HG02588 (cell line): Measurements from ENCODE around the gene MRTFB.
A peak's percentile ranks its signal among the peaks of the same experiment; 100 is the strongest.

ENCODE experiments used
- ATAC-seq: cut with Tn5 transposase; IDR thresholded peaks from one replicate; pipeline ENCODE4 v1.9.1; 2021; ENCODE audit warnings: mild to moderate bottlenecking, moderate library complexity; ENCODE audit not compliant: unreplicated experiment

MRTFB gene

GRCh38 chr16:14283786-14284185, 212.7 kb downstream of the MRTFB start:
- ATAC-seq = no peak

GRCh38 chr16:14284371-14284770, 213.3 kb downstream of the MRTFB start:
- no peak for ATAC-seq

- peak; percentile 32 for ATAC-seq
These were observed 213.9 kb downstream of the MRTFB start for GRCh38 chr16:14284930-14285512.

GRCh38 chr16:14285513-14286367, 214.6 kb downstream of the MRTFB start:
- peak; percentile 77 for ATAC-seq

GRCh38 chr16:14286368-14287230, 215.5 kb downstream of the MRTFB start:
- ATAC-seq = no peak

DNA sequence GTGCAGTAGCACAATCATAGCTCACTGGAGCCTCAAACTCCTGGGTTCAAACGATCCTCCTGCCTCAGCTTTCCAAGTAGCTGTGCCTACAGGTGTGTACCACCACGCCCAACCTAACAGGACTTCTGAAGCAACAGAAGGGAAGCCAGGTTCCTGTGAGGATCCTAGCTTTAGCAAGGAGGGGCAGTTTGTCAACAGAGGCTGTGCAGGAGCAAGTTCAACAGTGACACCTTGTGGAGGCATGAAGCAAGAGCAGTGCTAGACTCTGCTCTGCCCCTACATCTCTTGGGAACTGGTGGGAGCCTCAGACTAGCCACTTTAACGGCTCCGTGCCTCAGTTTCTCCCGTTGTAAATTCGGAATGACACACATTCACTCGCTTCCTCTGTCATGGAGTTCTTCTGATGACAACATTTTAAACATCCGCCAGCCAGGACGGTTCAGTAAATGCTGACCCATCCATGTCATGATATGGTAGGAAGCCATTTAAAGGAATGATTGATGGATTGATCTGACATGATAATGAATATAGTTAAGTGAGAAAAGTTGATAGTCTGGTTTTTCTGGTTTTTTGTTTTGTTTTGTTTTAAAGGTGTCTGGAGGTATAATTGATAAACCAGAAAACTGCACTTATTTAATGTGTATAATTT, 218.7 kb downstream of the MRTFB start:
- ATAC-seq = no peak

DNA sequence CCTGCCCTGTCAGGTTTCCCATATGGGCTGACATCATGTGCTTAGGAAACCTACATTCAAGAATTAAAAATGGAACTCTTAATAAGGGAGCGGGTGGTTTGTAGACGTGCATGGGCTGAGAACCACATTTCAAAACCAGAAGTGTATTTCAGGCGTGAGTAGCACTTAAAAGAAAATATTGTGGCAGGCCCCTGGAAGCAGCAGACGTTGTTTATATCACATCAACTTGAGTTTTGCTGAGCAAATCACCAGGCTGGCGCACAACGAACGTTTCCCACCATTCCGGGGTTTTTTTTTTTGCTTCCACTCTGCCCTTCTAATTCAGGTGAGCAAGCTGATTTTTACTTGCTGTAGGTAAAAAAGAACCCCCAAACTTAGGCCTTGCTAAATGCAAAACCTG, 220.2 kb downstream of the MRTFB start:
- ATAC-seq = no peak

GRCh38 chr16:14292051-14292825, 221.1 kb downstream of the MRTFB start:
- ATAC-seq = no peak

GRCh38 chr16:14296663-14297062, 225.5 kb downstream of the MRTFB start:
- ATAC-seq = no peak

GRCh38 chr16:14298374-14299122, 227.4 kb downstream of the MRTFB start:
- no peak for ATAC-seq

DNA sequence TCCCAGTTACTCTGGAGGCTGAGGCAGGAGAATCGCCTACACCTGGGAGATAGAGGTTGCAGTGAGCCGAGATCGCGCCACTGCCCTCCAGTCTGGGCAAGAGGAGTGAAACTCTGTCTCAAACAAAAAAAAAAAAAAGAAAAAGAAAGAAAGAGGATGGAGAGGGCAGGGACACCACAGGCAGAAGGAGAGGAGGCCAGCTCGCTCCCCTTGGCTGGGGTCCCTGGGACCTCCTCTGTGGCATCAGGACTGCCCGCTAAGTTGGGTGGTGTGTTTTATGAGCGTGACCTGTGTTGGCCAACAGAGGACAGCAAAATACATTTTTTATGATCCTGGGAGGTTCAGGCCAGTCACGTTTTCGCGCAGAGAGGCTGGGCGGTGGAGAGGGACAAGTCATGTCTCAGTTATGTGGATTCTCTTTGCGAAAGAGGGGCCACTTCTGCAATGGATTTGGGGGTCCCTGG, 229.6 kb downstream of the MRTFB start:
- ATAC-seq = no peak

DNA sequence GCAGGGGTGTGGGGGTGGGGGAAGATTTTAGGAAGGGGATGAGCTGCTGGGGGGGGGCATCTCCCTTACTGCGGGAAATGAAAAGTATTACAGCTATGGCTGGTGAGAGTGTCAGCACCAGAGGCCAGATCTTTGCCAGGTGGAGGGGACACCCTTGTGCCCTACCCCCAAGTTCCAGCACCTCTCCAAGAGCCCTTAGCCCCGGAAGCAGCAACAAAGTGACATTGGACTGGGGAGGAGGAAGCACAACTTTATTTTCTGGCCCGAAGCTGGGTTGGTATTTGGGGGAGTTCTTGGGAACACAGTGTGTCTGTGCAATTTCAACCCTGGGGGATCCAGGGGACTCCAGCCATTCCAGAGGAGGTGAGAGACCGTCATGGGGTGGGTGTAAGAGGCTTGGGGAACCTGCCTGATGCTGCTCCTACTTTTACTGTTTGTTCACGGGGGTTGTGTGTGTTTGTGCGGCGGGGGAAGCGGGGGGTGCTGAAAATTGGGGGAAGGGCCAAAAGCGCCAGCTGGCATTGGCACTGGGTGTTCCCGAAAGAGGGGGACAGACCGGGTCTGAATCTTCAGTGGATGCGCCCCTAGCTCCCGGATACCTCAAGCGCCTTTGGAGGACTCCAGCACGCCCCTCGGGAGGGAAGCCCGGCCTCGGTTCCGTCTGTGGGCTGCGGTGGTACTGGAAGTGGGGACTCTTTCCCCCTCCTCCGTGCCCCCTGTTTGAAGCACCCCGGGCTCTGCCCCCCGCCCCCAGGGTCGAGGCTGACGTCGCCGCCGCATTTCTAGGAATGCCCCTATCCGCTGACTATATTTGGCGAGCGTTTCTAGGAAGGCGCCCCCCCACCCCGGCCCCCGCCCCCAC, 230.3 kb downstream of the MRTFB start:
- peak; percentile 3 for ATAC-seq

DNA sequence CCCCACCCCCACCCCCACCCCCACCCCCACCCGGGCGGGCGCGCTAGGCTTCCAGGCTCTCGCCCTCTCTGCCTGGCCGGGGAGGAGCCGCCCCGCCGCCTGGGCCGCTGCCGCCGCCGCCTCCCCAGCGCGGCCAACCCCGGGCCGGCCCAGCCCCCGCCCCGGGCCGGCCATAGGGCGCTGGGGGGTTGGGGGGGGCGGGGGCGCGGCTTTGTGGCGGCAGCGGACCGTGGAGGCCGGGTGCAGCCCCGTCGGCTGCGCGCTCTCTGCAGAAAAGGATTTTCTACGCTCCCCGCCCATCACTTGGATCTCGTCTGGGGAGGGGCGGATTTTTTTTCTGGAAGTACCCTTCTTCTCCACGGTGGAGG, 230.9 kb downstream of the MRTFB start:
- ATAC-seq = peak; percentile 57

DNA sequence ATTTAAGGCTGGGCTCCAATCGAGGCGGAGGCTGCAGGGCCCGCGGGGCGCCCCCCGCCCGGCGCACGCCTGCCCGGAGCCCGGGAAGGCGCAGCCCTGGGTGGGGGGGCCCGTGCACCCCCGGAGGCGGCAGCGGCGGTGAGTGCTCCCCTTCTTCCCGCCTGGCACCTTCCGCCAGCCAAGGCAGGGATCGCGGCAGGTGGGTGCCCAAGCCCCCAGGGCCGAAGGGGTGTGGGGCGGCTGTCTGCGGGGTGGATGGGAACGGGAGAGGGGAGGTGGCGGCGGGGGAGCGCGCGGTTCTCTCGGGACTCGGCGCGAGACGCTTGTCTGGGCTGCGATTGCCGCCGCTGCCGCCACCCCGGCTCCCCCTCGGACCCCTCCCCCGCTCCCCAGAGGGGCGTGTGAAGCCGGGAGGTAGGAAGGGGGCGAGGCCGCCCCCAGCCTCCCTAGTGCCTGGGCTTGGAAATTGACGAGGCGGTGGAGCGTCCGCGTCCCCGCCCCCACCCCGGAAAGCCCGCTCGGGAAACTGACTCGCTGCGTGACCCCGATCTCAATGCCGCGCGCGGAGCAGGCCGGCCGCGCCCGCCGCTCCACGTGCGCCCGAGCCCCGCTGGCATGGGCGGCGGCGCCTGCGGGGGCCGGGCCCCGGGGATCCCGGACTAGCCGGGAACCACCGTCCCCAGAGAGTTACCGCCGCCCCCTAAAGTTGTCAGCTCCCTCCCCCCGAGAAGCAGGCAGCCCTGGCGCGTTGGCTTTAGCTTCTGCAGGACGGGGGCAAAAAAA, 231.5 kb downstream of the MRTFB start:
- peak; percentile 39 for ATAC-seq

- ATAC-seq = no peak
These were observed 232.1 kb downstream of the MRTFB start for GRCh38 chr16:14303182-14303618.

DNA sequence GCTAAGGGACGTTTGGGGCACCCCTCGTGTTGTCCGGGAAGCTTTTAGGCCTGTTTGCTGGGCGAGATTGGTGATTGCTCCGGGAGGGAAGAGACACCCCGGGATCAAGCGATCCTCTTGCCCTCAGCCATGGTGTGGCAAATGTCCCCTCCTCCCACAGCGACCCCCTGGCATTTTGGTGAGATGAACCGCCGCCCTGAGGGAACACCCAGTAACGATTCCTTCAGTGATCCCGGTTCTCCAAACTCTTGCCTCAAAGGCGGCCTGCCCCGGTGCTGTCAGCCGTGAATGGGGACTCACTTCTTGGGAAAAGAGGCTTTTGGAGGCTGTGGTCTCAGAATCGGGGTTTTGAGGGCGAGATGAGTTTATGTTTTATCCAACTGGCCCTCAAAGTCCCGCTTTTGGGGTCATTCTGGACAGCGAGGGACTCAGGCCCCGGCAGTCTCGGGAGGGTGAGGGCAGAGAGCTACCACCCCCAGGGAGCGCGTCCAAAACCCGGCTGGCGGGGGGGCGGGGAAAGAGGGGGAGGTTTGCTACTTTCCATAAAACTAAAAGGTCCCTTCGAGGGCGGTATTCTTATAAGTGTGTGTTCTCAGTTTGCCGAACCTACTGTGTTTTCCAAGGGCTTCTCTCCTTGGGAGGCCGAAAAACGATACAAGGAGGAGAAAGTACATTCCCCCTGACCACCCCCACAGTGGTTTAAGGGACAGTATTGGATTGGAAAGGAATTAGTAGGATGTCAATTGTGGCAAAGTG, 232.7 kb downstream of the MRTFB start:
- no peak for ATAC-seq

- ATAC-seq = no peak
These were observed 233.9 kb downstream of the MRTFB start for GRCh38 chr16:14304891-14305460.
